ENCODE results near the gene MAGI3.
"Not testable (repeated sequence)": the region's sequence is repeated elsewhere in the genome, so short reads cannot be mapped to it uniquely, and the experiment has no call there.

The MAGI3 gene

GRCh38 chr1:113692342-113692741 is 302.0 kb downstream of the MAGI3 start:
- no peak for DNase-seq (ENCODE audit: low spot score)

GRCh38 chr1:113692824-113693431 is 302.6 kb downstream of the MAGI3 start:
- no peak for DNase-seq (ENCODE audit: low spot score)

- DNase-seq (ENCODE audit: low spot score) = no peak
These were observed 304.6 kb downstream of the MAGI3 start for GRCh38 chr1:113694910-113695309.

GRCh38 chr1:113701429-113701828 is 311.1 kb downstream of the MAGI3 start:
- DNase-seq (ENCODE audit: low spot score) = no peak

GRCh38 chr1:113714606-113715269 is 324.4 kb downstream of the MAGI3 start:
- DNase-seq (ENCODE audit: low spot score) = no peak

- not testable (repeated sequence) for DNase-seq (ENCODE audit: low spot score)
These were observed 327.2 kb downstream of the MAGI3 start for GRCh38 chr1:113717506-113717905.

GRCh38 chr1:113718621-113719020 is 328.3 kb downstream of the MAGI3 start:
- not testable (repeated sequence) for DNase-seq (ENCODE audit: low spot score)

- DNase-seq (ENCODE audit: low spot score) = no peak
These were observed 330.7 kb downstream of the MAGI3 start for GRCh38 chr1:113721010-113721409.

- DNase-seq (ENCODE audit: low spot score) = no peak
These were observed 342.5 kb downstream of the MAGI3 start for GRCh38 chr1:113732802-113733201.

- no peak for DNase-seq (ENCODE audit: low spot score)
These were observed 344.2 kb downstream of the MAGI3 start for GRCh38 chr1:113734357-113735055.

Data from AG08396 (cell line).